GM19328 (cell line): ENCODE measurements around the gene NOTCH1.
"Not testable (repeated sequence)": the region's sequence is repeated elsewhere in the genome, so short reads cannot be mapped to it uniquely, and the experiment has no call there.

Experiments used
- ATAC-seq: cut with Tn5 transposase; IDR thresholded peaks from one replicate; pipeline ENCODE4 v1.9.1; 2021; ENCODE audit warnings: mild to moderate bottlenecking, moderate library complexity; ENCODE audit not compliant: unreplicated experiment

Gene NOTCH1

DNA sequence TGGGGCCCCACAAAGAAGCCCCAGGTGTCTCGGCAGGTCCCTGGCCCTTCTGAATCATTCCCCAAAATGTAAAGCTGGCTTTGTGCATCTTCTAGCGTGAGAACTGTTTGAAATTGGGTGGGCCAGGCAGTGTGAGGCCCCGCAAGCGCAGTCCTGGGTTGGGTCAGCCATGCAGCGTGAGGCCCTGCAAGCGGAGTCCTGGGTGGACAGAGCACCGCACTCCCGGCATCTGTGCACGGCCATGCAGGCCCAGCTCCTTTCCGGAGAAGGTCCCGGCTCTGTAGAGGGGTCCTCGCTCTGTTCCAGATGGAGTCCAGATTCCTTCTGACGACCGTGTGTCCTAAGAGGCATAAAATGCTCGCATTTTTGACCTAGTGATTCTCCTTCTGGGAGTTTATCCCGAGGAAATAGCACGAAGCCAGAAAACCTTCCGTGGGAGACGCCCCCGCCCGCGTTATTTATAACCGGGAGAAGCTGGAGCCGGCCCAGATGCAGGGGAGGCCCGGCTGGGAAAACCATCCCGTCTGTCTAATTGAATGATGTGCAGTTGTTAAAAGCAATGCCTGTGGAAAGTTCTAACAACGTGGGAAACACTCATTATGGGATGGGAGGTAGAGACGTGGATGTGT, 19.4 kb upstream of the NOTCH1 start:
- no peak for ATAC-seq

DNA sequence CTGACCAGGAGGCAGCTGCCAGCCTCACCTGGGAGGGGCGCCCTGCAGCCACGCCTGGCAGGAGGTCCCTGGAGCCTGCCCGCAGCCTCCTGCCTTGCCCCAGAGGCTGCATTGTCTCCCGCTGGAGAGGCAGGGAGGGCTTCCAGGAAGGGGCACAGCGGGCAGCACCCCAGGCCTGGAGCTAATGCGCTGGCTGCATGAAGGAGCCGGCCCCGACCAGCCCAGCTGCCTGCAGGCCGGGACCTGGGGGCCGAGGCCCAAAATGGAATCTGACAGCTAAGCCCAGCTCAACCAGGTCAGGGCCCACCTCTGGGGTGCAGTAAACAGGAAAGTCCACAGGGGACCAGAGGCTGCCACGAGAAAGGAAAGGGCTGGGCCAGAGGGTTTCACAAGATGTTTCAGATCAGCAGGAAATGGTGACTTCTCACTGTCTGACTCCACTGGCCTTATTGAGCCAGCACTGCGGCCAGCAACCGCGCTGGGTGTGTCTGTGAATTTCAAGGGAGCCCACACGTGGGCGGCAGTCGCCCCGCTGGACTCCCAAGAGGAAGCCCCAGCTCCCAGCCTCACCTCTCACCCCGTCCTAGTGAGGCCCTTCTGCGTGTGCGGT, 18.6 kb upstream of the NOTCH1 start:
- no peak for ATAC-seq

GRCh38 chr9:136563646-136564325, 17.9 kb upstream of the NOTCH1 start:
- ATAC-seq: no peak

DNA sequence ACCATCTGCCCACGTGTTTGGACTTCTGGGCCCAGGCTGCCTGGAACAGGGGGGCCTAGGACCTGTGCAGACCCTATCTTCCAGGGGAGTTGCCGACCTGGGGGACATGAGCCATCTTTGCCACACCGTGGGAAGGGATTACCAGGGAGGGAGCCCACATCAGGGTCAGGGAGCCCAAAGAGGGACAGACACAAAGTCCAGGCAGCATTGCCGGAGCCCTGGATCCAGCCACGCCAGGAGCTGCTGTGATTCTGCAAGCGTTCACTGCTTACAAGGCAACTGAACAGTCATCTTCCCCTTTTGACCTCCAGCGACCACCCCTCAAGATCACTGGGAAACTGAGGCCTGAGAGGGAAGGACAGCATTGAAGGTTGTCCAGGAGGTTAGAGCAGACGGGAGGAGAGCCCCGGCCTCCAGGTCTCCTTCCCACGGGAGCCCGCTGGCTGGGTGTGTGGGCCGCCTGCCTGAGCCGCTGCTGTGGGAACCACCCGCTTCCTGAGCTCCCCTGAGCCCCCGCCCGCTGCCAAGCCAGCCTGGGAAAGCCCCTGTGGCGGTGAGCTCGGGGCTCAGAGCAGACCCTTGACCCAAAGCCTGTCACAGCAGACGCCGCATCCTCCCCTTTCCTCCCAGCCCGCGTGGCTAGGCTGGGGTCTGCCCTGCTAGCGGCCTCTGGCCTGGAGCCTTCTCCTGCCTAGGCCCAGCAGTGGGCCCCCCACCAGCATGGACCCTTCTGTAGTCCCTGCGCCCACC, 17.1 kb upstream of the NOTCH1 start:
- ATAC-seq: no peak

DNA sequence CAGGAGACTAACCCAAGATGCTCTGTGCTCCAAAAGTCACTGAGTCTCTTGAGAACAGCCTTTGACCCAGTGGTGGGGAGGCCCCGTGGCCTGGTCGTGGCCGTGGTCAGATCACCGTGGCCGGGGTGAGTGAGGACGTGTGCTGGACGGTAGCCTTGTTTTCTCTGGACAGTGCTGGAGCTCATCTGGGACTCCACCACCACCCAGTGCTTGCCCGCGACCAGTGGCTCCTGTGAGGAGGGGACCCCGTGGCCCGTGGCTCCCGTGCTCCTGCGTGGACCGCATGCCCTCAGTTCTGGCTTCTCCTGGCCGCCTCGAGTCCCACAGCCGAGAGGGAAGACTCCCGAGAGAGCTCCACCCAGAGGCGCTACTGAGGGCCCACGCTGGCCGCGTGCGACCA, 15.9 kb upstream of the NOTCH1 start:
- ATAC-seq: no peak

- no peak for ATAC-seq
Observed at GRCh38 chr9:136560586-136560985, 14.7 kb upstream of the NOTCH1 start.

DNA sequence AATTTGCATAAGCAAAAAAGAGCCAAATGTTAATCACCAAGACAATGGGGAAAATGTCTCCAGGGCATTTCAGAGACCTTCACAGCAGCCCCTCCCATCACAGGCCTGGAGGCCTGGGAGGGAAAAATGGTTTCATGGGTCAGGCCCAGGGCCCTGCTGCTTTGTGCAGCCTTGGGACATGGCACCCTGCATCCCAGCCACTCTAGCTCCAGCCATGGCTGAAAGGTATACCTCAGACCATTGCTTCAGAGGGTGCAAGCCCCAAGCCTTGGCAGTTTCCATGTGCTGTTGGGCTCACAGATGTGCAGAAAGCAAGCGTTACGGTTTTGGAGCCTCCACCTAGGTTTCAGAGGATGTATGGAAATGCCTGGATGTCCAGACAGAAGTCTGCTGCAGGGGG, 13.5 kb upstream of the NOTCH1 start:
- not testable (repeated sequence) for ATAC-seq

DNA sequence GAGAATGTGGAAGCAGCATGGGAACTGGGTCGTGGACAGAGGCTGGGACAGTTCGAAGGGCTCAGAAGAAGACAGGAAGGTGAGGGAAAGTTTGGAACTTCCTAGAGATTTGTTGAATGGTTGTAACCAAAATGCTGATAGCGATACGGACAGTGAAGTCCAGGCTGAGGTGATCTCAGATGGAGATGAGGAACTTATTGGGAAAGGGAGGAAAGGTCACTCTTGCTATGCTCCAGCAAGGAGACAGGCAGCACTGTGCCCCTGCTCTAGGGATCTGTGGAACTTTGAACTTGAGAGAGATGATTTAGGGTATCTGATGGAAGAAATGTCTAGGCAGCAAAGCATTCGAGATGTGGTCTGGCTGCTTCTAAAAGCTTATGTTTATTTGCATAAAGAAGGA, 13.0 kb upstream of the NOTCH1 start:
- ATAC-seq: not testable (repeated sequence)

- no peak for ATAC-seq
Observed at GRCh38 chr9:136558373-136558772, 12.5 kb upstream of the NOTCH1 start.

- ATAC-seq: no peak
Observed at GRCh38 chr9:136557036-136557435, 11.2 kb upstream of the NOTCH1 start.

GRCh38 chr9:136556166-136556565, 10.3 kb upstream of the NOTCH1 start:
- no peak for ATAC-seq

GRCh38 chr9:136554870-136555269, 9.0 kb upstream of the NOTCH1 start:
- no peak for ATAC-seq

DNA sequence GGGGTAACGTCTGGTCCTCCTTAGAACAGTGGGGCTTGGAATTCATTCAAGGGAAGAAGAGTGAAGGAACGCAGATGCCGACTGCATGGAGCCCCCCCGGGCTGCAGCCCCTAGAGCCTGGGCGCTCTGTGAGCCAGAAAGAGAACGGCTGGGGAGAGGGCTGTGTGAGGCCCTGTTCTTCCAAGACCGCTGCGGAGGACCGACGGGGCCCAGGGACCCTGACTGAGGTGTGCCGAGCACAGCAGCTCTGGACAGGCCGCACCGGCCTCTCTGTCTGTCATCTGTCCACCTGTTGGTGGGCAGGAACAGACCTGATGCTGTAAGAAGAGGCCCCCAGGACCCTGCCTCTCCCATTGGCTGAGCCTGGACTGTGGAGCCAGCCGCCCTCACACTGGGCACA, 7.7 kb upstream of the NOTCH1 start:
- ATAC-seq: no peak

DNA sequence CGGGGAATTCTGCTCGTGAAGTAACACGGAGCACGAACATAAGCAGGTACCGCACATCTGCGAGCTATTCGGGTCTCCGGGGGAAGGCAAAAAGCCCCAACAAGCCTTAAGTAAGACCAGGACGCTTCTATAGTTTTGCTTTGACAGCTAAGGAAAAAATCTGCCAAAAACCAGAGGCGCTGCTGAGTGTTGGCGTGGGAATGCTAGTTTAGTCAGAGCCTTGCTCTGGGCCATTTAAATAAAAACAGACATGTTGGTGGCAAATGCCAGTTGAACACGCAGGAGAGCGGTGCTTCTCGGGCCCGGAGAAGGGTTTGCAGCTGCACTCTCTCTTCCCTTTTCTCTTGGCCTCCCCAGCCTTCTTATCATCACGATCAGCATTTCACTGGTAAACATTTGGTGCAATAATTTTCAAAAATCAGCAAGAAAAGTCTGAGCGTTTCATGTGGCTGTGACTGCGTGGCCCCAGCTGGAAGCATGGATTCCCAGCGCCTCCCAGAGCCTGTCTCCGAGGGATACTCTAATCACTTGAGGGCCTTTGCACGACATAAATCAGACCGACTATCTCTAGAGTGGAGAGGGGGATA, 6.4 kb upstream of the NOTCH1 start:
- no peak for ATAC-seq

DNA sequence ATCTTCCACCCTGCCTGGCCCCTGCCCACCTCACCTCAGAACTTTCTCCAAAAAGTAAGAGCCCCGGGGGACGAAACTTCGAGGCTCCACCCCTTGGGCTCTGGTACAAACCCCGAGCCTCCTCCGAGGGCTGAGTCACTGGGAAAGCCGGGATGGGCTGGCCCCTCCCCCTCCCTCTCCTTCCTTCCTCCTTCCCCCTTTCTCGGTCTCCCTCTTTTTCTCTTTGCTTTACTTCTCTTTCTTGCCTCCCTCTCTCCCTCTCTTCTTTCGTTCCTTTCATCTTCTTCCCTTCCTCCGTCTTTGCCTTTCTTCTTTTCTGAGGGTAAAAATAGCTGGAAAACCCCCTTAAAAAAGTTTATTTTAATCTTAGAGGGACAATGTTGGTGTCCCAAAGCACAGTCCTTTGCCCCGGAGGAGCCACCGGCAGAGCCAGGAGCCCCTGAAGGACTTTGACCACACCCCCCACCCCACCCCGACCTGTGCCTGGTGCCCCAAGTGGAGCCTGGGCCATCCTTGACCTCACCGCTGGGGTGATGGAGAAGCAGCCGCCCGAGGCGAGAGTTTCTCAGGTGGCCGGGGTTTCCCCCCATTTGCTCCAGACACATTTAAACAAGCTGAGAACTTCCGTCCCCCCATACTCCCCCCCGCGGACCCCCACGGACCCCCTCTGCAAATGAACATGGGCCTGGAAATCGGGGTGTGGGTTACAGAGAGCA, 5.7 kb upstream of the NOTCH1 start:
- ATAC-seq: no peak

GRCh38 chr9:136550439-136551289, 4.8 kb upstream of the NOTCH1 start:
- ATAC-seq: no peak

GRCh38 chr9:136549010-136549980, 3.4 kb upstream of the NOTCH1 start:
- no peak for ATAC-seq

DNA sequence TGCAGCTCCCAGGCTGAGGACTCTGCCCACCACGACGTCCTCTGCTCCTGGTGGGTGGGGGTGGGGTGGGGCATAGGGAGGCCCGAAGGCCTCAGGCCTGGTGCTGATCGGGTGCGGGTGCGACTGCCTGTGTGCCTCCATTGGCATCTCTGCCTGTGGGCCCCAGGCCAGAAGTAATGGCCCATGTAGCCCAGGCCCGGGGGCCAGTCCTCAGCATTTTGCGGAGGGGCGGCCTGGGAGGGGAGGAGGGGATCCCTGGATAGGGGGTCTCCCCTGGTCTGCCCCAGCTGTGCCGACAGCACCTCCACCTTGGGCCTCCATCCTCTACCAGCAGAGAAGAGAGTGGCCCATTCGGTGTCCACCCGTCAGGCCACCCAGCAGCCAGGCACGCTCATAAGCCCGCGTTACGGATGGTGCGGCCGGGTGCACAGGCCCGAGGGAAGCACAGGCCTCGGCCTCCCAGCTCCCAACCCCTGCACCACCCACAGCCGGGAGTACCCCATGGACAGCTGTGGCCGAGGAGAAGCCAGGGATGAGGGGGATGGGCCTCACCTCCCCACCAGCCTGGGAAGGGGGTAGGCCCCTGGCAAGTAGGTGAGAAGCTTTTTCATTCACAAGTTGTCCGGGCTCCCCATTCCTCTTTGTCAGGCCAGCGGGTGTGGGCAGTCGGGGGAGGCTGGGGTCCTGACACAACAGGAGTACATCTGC, 1.8 kb upstream of the NOTCH1 start:
- ATAC-seq: no peak
